WI38 (cell line): Measurements from ENCODE around the gene NDUFB6.

Source experiments
- H3K4me3 ChIP-seq: 2 replicates; pipeline ENCODE4 v1.5.1; 2011; ENCODE audit warnings: low read depth, mild to moderate bottlenecking, control low read depth, low read length
- TF ChIP-seq, protein P1 (sequence below): IDR thresholded peaks from 2 replicates; pipeline ENCODE4 v1.5.1; 2012; ENCODE audit warnings: low read depth, mild to moderate bottlenecking, control low read depth, low read length

NDUFB6 gene

DNA sequence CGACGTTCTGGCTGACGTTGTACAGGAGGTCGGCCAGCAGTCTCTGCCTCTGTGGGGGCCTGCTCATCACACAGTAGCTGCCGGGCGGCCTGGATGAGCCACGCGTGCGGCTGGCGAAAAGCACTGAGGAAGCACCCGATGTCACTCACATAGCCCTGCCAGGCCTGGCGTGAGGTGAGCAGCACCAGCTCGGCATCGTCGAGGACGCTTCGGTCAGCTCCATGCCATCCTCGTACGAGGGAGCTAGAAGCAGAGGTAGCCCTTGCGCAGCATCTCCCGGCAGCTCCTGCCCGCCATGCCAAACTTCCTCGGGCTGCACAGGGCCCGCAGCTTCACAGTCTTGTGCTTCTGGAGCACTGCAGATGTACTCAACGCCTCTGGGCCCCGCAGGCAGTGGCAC, 6.2 kb downstream of the NDUFB6 start:
- TF ChIP-seq, protein P1, sequence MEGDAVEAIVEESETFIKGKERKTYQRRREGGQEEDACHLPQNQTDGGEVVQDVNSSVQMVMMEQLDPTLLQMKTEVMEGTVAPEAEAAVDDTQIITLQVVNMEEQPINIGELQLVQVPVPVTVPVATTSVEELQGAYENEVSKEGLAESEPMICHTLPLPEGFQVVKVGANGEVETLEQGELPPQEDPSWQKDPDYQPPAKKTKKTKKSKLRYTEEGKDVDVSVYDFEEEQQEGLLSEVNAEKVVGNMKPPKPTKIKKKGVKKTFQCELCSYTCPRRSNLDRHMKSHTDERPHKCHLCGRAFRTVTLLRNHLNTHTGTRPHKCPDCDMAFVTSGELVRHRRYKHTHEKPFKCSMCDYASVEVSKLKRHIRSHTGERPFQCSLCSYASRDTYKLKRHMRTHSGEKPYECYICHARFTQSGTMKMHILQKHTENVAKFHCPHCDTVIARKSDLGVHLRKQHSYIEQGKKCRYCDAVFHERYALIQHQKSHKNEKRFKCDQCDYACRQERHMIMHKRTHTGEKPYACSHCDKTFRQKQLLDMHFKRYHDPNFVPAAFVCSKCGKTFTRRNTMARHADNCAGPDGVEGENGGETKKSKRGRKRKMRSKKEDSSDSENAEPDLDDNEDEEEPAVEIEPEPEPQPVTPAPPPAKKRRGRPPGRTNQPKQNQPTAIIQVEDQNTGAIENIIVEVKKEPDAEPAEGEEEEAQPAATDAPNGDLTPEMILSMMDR = no peak
- H3K4me3 ChIP-seq = no peak overlapping the region

- TF ChIP-seq, protein P1 = no peak
- no peak overlapping the region for H3K4me3 ChIP-seq
Observed at GRCh38 chr9:32565967-32566366, 7.0 kb downstream of the NDUFB6 start.

DNA sequence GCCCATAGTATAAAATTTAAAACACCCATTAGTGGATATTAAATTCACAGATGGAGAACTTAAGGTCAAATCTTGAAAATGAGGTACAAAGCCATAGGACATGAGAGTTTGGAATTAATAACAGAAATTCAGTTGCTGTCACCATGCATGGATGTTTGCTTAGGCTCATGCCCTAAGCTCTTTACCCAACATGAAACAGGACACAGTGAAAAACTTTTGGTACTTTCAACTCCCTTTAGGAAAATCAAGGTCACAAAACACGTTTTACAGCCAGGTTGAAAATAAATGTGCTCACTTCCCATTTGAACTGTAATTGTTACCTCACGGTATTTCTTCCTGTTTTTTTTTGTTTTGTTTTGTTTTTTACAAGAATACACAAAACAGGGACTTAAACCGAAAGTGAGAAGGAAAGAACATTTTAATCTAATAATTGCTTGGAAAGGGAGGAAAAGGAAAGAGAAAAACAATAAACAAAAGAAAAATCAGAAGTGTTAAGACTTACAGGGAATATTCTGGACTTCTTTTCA, 14.5 kb downstream of the NDUFB6 start:
- H3K4me3 ChIP-seq = no peak overlapping the region
- TF ChIP-seq, protein P1 = no peak

DNA sequence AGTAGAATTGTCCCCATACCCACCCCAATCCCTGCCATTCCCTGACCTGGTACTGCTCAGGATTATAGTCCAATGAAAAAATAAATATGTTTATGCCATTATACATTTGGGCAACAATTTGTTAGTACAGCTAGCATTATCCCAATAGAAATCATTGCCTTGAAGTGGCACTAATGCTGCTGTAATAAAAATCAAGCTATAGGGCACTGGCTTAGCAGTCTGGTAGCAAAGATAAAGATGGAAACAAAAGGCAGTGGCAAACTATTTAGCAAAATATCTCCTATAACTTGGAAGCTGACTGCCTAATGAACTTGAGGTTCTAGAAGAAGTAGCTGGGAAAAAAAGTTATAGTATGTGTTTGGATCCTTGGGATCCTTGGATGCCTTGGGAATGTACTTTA, 18.4 kb downstream of the NDUFB6 start:
- TF ChIP-seq, protein P1 = no peak
- H3K4me3 ChIP-seq = no peak overlapping the region

DNA sequence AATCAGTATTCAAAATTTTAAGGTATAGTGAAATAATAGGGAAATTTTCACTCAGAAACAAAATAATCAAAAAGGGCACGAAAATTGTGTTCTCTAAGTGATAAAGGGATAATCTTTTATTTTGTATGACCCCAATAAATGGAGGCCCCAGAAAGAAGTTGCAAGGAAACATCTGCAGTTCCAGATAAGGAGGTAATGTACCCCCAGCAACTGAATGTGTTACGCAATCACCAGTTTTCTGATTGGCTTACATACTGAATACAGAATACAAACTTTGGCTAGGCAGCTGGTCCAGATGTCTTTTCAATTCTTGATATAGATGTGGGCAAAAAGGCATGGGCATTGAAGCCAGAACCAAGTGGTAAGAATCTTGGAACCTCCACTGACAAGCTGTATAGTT, 18.9 kb downstream of the NDUFB6 start:
- H3K4me3 ChIP-seq = no peak overlapping the region
- TF ChIP-seq, protein P1 = no peak

DNA sequence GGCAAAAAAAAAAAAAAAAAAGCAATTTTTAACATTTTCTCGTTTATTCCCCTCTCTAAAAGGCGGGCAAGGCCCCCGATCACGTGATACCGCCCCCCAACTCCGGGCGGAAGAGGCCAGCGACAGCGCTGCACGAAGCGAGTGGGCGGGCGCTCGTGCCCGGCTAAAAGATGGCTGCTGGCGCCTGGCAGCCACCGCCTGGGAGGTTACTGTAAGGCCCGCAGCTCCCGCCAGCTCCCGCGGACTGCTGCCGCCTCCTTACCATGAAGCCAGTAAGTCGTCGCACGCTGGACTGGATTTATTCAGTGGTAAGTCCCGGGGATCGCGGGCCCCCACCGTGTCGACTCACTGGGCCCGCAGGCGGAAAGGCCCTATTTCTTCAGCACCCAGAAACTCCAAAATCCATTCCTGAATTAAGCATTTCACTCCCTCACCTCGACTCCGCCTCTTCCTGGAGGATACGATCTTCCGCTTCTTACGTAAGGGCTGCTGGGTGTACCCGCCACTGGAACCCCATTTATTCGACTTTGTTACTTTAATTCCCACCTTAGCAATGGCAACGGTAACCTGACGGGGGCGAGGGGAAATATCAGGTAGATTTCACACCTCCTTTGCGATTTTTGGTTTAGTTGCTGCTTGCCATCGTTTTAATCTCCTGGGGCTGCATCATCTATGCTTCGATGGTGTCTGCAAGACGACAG, 20.6 kb downstream of the NDUFB6 start, which contains the start of the genes SMIM27 and TOPORS:
TSS of gene SMIM27 (plus strand) at position 156 of the 701 bp plus-strand sequence. CDS start at position 264, 108 bp downstream.
TSS of gene TOPORS (minus strand) at position 415 of the 701 bp plus-strand sequence. CDS start at position 265, 150 bp downstream.
- H3K4me3 ChIP-seq = peak within 1 kb of the TSS; percentile 82
- TF ChIP-seq, protein P1 = no peak
